Spleen (tissue), 7 donors: Measurements from ENCODE around the gene GNL3.

Source experiments
- POLR2A ChIP-seq, 3 donors: fragments of 450-650 bp; IDR thresholded peaks; one replicate each; pipeline ENCODE4 v1.5.1; 2017; ENCODE audit warnings: antibody characterized with exemption in 3 of 3, mild to moderate bottlenecking in 1 of 3
- TF ChIP-seq, protein P1 (sequence below), 11 experiments: fragments of 200-600 bp in 7 of 11; fragments of 450-650 bp in 4 of 11; sonication (generic) in 4 of 11; IDR thresholded peaks in 8 of 11; conservative IDR thresholded peaks in 3 of 11; 1 replicate in 7 of 11; 2 replicates in 4 of 11; pipeline versions ENCODE4 v1.4.0 to v1.8.0; 2016 to 2021; ENCODE audit warnings: antibody characterized with exemption in 11 of 11, inconsistent platforms in 4 of 11, mild to moderate bottlenecking in 1 of 11
- donor health status: DM: no; HTN: no; CAD: no; lungs with moderate emphysema.
- donor health status: DM: no; HTN: no; CAD: no.
- donor health status: DM: no; HTN: no; CAD: no.

- TF ChIP-seq, protein P1, sequence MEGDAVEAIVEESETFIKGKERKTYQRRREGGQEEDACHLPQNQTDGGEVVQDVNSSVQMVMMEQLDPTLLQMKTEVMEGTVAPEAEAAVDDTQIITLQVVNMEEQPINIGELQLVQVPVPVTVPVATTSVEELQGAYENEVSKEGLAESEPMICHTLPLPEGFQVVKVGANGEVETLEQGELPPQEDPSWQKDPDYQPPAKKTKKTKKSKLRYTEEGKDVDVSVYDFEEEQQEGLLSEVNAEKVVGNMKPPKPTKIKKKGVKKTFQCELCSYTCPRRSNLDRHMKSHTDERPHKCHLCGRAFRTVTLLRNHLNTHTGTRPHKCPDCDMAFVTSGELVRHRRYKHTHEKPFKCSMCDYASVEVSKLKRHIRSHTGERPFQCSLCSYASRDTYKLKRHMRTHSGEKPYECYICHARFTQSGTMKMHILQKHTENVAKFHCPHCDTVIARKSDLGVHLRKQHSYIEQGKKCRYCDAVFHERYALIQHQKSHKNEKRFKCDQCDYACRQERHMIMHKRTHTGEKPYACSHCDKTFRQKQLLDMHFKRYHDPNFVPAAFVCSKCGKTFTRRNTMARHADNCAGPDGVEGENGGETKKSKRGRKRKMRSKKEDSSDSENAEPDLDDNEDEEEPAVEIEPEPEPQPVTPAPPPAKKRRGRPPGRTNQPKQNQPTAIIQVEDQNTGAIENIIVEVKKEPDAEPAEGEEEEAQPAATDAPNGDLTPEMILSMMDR (IDR thresholded peaks at IDR 0.05 in 8 of 11, conservative IDR thresholded peaks at IDR 0.05 in 3 of 11) = no peak
- no peak for TF ChIP-seq POLR2A (IDR thresholded peaks at IDR 0.05)
These were observed 2.2 kb upstream of the GNL3 start for GRCh38 chr3:52683611-52684010.
